AG04450 (cell line): ENCODE data around the gene PPP2R5C. TPM values are rescaled to one million over a fixed set of nuclear protein-coding genes. Genes with fewer than 3 reads are reported as not detected.
A peak's percentile ranks its signal among the peaks of the same experiment; 100 is the strongest.

Source experiments
- CTCF ChIA-PET: fragments of 300-600, 350-600 bp; formaldehyde crosslinking; extraction: SDS; loops from one replicate; lab custom pipeline; 2022; ENCODE audit warnings: antibody characterized with exemption, inconsistent platforms; lab: Charles Lee
- POLR2A ChIA-PET: fragments of 350-600 bp; formaldehyde crosslinking; extraction: SDS; loops from one replicate; lab custom pipeline; 2021; ENCODE audit warnings: antibody characterized with exemption, inconsistent platforms; lab: Yijun Ruan, JAX
- DNase-seq: peaks from one replicate; pipeline ENCODE4 v3.0.0-alpha.2; 2011; ENCODE audit warnings: low read depth, low spot score
- H3K27ac ChIP-seq: one replicate; pipeline ENCODE4 v1.5.1; 2012; ENCODE audit warnings: low read depth, low read length, control low read depth
- H3K27me3 ChIP-seq: one replicate; pipeline ENCODE4 v1.6.0; 2012; ENCODE audit warnings: low read length; ENCODE audit not compliant: control insufficient read depth, insufficient read depth
- H3K4me3 ChIP-seq: 2 replicates; pipeline ENCODE4 v1.5.1; 2011; ENCODE audit warnings: mild to moderate bottlenecking, low read depth, low read length, control low read depth
- H3K9me3 ChIP-seq: 2 replicates; pipeline ENCODE4 v1.5.1; 2012; ENCODE audit warnings: low read length; ENCODE audit not compliant: control insufficient read depth, insufficient read depth
- CTCF ChIP-seq: IDR thresholded peaks from 2 replicates; pipeline ENCODE4 v1.5.1; 2011; ENCODE audit warnings: low read depth, low read length, control low read depth, inconsistent platforms
- polyA plus RNA-seq: library from polyadenylated mRNA; depleted of rRNA; stranded (reverse); fragments of >200 nt; gene quantifications from 2 replicates; pipeline ENCODE4 v1.2.3, GENCODE V29; 2011

The PPP2R5C gene
- polyA plus RNA-seq, 1 experiment: 140 TPM

- ChIA-PET CTCF (no interaction called here), POLR2A (no interaction called here)
- H3K9me3 ChIP-seq: peaks cover 5% of the 10 kb centered on the region; the same call in 1 of the 2 replicates
- H3K4me3 ChIP-seq: no peak overlapping the region
- no peak for TF ChIP-seq CTCF
- peaks cover 14% of the 10 kb centered on the region for H3K27me3 ChIP-seq
- no peak overlapping the region for H3K27ac ChIP-seq
- no peak for DNase-seq
Observed at GRCh38 chr14:101945171-101945570, 183.7 kb downstream of the PPP2R5C start.

- ChIA-PET CTCF (interaction anchor here (1.3 to 2.6 kb wide), 3 partner anchors 13 to 176 kb away, joined by 3 to 22 read pairs (median 11); no protein-coding TSS in a partner anchor), POLR2A (interaction anchor here (1.3 kb wide), 1 partner anchor 20 kb away, joined by 5 read pairs; no protein-coding TSS in a partner anchor)
- peak overlapping the region; percentile 82 for H3K4me3 ChIP-seq
- H3K27ac ChIP-seq: peak overlapping the region; percentile 98
- no peak for TF ChIP-seq CTCF
- DNase-seq: no peak
- peaks cover 13% of the 10 kb centered on the region for H3K27me3 ChIP-seq
- H3K9me3 ChIP-seq: peaks cover 5% of the 10 kb centered on the region; the same call in 1 of the 2 replicates
Observed at GRCh38 chr14:101947577-101947903, 186.0 kb downstream of the PPP2R5C start.

- TF ChIP-seq CTCF: no peak
- H3K4me3 ChIP-seq: peak overlapping the region; percentile 98
- CTCF ChIA-PET: interaction anchor here (1.3 to 2.6 kb wide), 3 partner anchors 13 to 177 kb away, joined by 3 to 22 read pairs (median 11); no protein-coding TSS in a partner anchor
- H3K27me3 ChIP-seq: peaks cover 10% of the 10 kb centered on the region
- peak overlapping the region; percentile 99 for H3K27ac ChIP-seq
- POLR2A ChIA-PET: interaction anchor here (0.5 to 1.4 kb wide), 9 partner anchors 8 to 377 kb away, joined by 3 to 11 read pairs (median 3); no protein-coding TSS in a partner anchor
- peak; percentile 100 for DNase-seq
- H3K9me3 ChIP-seq: peaks cover 5% of the 10 kb centered on the region; the same call in 1 of the 2 replicates
Observed at GRCh38 chr14:101947904-101948665, 186.6 kb downstream of the PPP2R5C start.

GRCh38 chr14:101948666-101949216 lies 187.2 kb downstream of the PPP2R5C start:
- TF ChIP-seq CTCF: no peak
- Histone ChIP-seq H3K4me3 (peak overlapping the region; percentile 98), H3K27ac (peak overlapping the region; percentile 99), H3K9me3 (peaks cover 5% of the 10 kb centered on the region; the same call in 1 of the 2 replicates), H3K27me3 (peaks cover 8% of the 10 kb centered on the region)
- CTCF ChIA-PET: interaction anchor here (1.3 to 2.6 kb wide), 3 partner anchors 12 to 178 kb away, joined by 3 to 22 read pairs (median 11); no protein-coding TSS in a partner anchor
- POLR2A ChIA-PET: interaction anchor here (0.6 to 1.4 kb wide), 7 partner anchors 8 to 241 kb away, joined by 3 to 11 read pairs (median 3); no protein-coding TSS in a partner anchor
- no peak for DNase-seq
